GM10266 (cell line): ENCODE measurements around the gene CCNL1.
"Not testable (repeated sequence)": the region's sequence is repeated elsewhere in the genome, so short reads cannot be mapped to it uniquely, and the experiment has no call there.

Experiments
- DNase-seq: peaks from one replicate; pipeline ENCODE4 v3.0.0; 2012; ENCODE audit errors: extremely low spot score
- TF ChIP-seq, protein P1 (sequence below): IDR thresholded peaks from 2 replicates; pipeline ENCODE4 v1.5.1; 2012; ENCODE audit warnings: mild to moderate bottlenecking, low read depth; ENCODE audit not compliant: control insufficient read depth, insufficient read depth; ENCODE audit errors: missing control alignments

The CCNL1 gene

DNA sequence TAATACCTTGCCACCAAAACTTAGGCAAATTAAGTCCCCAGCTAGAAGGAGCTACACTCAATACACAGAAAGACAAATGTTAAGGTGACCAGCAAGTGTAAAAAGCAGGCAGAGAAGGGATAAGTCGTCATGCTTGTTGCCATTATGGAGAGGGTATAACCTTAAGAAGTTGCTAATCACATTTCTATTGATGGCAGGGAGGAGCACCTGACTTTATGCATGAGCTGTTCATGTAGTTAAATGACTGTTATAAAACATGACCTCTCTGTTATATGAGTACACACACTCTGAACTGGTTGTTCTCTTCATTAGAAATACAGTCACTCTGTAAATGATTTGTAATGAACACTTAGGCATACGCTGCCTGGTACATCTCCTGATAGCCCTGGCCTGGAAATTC lies 6.6 kb upstream of the CCNL1 start:
- TF ChIP-seq, protein P1, sequence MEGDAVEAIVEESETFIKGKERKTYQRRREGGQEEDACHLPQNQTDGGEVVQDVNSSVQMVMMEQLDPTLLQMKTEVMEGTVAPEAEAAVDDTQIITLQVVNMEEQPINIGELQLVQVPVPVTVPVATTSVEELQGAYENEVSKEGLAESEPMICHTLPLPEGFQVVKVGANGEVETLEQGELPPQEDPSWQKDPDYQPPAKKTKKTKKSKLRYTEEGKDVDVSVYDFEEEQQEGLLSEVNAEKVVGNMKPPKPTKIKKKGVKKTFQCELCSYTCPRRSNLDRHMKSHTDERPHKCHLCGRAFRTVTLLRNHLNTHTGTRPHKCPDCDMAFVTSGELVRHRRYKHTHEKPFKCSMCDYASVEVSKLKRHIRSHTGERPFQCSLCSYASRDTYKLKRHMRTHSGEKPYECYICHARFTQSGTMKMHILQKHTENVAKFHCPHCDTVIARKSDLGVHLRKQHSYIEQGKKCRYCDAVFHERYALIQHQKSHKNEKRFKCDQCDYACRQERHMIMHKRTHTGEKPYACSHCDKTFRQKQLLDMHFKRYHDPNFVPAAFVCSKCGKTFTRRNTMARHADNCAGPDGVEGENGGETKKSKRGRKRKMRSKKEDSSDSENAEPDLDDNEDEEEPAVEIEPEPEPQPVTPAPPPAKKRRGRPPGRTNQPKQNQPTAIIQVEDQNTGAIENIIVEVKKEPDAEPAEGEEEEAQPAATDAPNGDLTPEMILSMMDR = no peak
- DNase-seq = no peak

DNA sequence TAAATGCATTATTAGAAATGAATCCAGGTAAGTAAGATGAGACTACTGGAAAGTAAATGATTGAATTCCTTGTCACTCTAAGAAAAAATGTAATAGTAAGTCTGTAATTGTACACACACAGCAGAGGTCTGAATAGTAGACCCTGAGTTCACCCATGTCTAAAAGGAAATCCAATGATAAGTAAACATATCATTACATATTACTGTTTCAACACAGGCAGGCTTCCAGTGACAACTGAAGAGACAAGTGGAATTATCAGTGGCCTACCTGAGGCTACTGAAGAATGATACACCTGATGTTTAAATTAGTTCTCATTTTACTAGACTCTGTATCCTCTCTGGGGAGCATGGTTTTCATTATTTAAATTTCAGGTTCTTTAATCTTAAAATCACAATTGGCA lies 6.2 kb upstream of the CCNL1 start:
- TF ChIP-seq, protein P1 = no peak
- no peak for DNase-seq

DNA sequence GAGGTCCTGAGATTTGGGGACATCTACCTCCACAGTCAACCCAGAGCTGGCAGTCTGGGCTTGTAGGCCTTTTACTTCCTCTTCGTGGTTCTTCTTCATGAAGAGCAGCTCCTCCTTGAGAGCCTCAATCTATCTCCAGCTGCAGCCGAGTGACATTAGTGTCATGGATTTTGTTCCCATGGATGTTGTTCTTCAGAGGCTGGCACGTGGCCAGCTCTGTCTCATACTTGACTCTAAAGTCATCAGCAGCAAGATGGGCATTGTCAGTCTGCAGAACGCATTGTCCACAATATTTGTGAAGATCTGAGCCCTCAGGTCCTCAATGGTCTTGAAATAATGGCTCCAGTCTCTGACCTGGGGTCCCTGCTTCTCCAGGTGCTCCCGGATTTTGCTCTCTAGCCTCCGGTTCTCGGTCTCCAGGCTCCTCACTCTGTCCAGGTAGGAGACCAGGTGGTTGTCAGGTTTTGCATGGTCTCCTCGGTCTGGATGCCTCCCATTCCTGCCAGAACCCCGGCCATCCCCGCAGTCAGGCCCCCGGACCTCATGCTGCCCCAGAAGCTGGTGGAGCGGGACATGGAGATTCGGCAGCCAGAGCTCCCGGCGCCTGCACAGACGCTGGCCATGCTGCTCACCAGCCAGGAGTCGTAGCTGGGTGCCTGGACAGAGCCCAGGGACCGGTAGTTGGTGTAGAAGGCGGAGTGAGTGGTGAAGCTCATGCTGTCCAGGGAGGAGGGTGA lies 3.4 kb upstream of the CCNL1 start:
- TF ChIP-seq, protein P1 = no peak
- DNase-seq = no peak

DNA sequence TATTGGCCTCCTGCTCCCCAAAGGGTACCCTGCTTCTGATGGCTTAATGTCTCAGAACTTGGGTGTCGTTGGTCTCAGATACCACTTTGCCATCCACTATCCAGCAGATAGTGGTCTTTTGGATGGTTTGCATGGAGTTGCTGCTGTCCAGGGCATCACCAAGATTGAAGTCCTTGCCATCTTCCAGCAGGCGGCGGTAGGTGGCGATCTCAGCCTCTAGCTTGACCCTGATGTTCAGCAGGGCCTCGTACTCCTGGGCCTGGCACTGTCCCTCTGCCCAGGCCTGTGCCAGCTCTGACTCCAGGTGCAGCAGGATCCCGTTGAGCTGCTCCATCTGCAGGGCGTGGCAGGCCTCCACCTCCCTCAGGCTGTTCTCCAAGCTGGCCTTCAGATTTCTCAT lies 2.7 kb upstream of the CCNL1 start:
- DNase-seq = not testable (repeated sequence)

DNA sequence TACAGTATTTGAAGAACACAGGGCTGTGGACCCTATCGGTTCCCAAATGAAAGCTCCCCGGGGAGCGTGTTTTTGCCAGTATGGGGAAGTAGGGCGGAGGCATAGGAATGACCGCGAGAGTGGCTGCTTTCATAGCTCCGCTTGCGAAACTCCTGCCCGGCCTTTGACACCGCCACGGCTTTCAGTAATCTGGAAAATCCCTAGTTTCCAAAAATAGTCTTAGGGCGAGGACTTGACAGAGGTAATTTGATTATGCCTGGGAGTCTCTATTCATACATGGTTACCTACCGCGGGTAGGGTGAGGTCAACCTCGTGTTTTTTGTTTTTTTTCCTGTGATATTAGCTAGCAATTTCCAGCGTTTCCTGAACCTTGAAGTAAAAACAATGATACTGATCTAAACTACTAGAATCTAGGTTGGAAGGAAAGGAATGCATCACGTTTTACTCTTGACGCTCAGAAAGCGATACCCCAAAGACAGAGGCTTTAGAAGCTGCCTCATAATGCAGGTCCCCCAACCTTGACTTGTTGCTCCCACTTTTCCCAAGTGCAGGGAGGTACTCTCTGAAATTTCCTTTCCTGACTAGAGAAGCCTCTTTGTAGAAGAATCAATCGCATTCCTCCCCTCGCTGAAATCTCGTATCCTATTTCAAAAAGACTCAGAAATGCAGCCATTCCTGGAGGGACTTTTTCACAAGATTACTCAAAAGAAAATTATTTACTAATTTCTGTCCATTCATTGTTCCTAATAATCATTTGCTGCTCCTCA lies 894 bp upstream of the CCNL1 start:
- TF ChIP-seq, protein P1 = no peak
- peak; percentile 49 for DNase-seq

More for the DNA sequence above, 2.7 kb upstream of the CCNL1 start:
- TF ChIP-seq, protein P1 = peak; percentile 29

DNA sequence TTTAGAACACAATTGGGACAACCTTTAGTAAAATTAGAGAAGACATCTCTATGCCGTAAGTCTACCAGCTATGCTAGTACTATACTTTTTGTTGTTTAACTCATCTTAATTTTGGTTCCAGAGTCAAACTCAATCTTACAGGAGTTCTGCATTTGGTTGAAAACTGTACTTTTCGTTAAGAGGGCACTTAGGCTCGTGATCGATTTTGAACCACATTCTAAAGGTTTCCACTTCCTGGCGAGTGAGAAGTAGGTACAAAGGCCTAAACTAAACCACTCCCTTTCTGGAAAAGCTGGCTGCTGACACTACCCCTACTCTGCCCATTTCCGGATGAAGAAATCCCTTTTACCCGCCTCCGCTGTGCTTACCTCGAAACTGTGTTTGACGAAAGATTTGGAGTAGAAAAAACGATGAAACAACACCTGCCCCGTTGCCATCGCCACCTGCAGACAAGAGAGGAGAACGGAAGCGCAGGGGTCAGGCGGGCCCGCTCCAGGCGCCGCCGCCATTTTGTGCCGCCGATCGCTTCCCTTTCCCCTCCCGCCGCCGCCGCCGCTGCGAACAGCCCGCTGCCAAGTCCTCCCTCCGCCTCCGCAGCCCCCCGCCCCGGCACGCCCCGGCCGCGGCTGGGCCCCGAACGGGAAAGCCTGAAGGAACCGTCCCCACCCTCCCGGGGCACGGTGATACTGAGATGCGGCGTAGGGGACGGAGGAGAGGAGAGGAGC lies 748 bp downstream of the CCNL1 start:
- DNase-seq = peak; percentile 67
- TF ChIP-seq, protein P1 = peak; percentile 33
